K562 (cell line): ENCODE data around the gene FUCA1.

ENCODE experiments used
- BRF1 ChIP-seq: IDR thresholded peaks from 3 replicates; pipeline ENCODE4 v1.6.1; 2011; ENCODE audit warnings: borderline replicate concordance, mild to moderate bottlenecking; ENCODE audit not compliant: insufficient read length; ENCODE audit errors: extremely low read depth
- FOXM1 ChIP-seq, 2 experiments: fragments of 450-650 bp in 1 of 2; sonication (generic) in 1 of 2; formaldehyde crosslinking in 1 of 2; IDR thresholded peaks; 2 replicates each; pipeline versions ENCODE4 v1.6.1 to v1.9.0; 2017 to 2022; ENCODE audit warnings: low read depth in 2 of 2, mild to moderate bottlenecking in 2 of 2, missing genetic modification reagents in 1 of 2, moderate library complexity in 1 of 2
- GABPB2 ChIP-seq: fragments of 250-450 bp; sonication (Bioruptor Pico); conservative IDR thresholded peaks from 2 replicates; pipeline ENCODE4 v1.5.1; 2021; ENCODE audit warnings: mild to moderate bottlenecking
- HDAC6 ChIP-seq: IDR thresholded peaks from 2 replicates; pipeline ENCODE4 v1.6.1; 2012; ENCODE audit warnings: low read depth, mild to moderate bottlenecking, control low read depth, inconsistent platforms, low read length, moderate library complexity
- JUNB ChIP-seq: fragments of 450-650 bp; formaldehyde crosslinking; conservative IDR thresholded peaks from 2 replicates; pipeline ENCODE4 v1.4.0; 2020; ENCODE audit warnings: mild to moderate bottlenecking
- SP2 ChIP-seq: IDR thresholded peaks from 2 replicates; pipeline ENCODE4 v1.6.1; 2011; ENCODE audit warnings: mild to moderate bottlenecking, low read depth, low read length, moderate library complexity; ENCODE audit not compliant: poor library complexity, severe bottlenecking; ENCODE audit errors: extremely low read depth
- SPI1 ChIP-seq: IDR thresholded peaks from 2 replicates; pipeline ENCODE4 v1.6.1; 2011; ENCODE audit warnings: low read depth, low read length, control low read depth, borderline replicate concordance
- ZNF384 ChIP-seq: IDR thresholded peaks from 2 replicates; pipeline ENCODE4 v1.6.1; 2012; ENCODE audit warnings: low read depth, low read length, improper control_type of control experiment
- TF ChIP-seq, protein P1 (sequence below): fragments of 250-450 bp; sonication (Bioruptor Pico); IDR thresholded peaks from 2 replicates; pipeline ENCODE4 v1.4.0; 2020; ENCODE audit warnings: mild to moderate bottlenecking, moderate library complexity
- TF ChIP-seq, protein P2 (sequence below), 3 experiments: IDR thresholded peaks in 2 of 3; conservative IDR thresholded peaks in 1 of 3; 2 replicates each; pipeline ENCODE4 v1.5.1; 2011 to 2012; ENCODE audit warnings: low read length in 3 of 3, mild to moderate bottlenecking in 3 of 3, control low read depth in 2 of 3, improper control_type of control experiment in 1 of 3, inconsistent platforms in 1 of 3, low read depth in 1 of 3, mixed read lengths in 1 of 3, moderate library complexity in 1 of 3; ENCODE audit not compliant: insufficient read depth in 2 of 3
- TF ChIP-seq, protein P3 (sequence below): fragments of 450-650 bp; formaldehyde crosslinking; IDR thresholded peaks from 2 replicates; pipeline ENCODE4 v1.4.0; 2022; ENCODE audit warnings: mild to moderate bottlenecking, moderate library complexity

DNA sequence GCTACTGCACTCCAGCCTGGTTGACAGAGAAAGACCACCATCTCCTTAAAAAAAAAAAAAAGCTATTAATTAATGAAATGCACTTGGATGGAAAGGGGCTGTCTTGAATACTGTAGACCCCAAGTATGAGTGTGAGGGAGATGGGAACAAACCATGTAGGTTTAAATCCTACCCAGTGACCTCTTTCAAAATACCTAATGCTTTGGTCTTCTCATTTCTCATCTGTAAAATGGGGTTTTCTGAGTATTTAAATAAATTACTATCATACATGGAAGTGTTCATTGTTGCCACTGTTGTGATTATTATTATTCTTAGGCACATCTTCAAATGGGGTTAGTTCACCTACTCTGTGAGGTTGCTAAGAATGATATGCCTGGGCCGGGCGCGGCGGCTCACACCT lies 17.1 kb upstream of the FUCA1 start:
- no peak for TF ChIP-seq GABPB2 (CRISPR knock-in tag)
- TF ChIP-seq HDAC6 = no peak
- no peak for TF ChIP-seq SPI1
- TF ChIP-seq BRF1 = no peak
- TF ChIP-seq, protein P1, sequence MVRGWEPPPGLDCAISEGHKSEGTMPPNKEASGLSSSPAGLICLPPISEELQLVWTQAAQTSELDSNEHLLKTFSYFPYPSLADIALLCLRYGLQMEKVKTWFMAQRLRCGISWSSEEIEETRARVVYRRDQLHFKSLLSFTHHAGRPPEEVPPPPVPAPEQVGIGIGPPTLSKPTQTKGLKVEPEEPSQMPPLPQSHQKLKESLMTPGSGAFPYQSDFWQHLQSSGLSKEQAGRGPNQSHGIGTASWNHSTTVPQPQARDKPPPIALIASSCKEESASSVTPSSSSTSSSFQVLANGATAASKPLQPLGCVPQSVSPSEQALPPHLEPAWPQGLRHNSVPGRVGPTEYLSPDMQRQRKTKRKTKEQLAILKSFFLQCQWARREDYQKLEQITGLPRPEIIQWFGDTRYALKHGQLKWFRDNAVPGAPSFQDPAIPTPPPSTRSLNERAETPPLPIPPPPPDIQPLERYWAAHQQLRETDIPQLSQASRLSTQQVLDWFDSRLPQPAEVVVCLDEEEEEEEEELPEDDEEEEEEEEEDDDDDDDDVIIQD = no peak
- no peak for TF ChIP-seq SP2
- TF ChIP-seq, protein P2, sequence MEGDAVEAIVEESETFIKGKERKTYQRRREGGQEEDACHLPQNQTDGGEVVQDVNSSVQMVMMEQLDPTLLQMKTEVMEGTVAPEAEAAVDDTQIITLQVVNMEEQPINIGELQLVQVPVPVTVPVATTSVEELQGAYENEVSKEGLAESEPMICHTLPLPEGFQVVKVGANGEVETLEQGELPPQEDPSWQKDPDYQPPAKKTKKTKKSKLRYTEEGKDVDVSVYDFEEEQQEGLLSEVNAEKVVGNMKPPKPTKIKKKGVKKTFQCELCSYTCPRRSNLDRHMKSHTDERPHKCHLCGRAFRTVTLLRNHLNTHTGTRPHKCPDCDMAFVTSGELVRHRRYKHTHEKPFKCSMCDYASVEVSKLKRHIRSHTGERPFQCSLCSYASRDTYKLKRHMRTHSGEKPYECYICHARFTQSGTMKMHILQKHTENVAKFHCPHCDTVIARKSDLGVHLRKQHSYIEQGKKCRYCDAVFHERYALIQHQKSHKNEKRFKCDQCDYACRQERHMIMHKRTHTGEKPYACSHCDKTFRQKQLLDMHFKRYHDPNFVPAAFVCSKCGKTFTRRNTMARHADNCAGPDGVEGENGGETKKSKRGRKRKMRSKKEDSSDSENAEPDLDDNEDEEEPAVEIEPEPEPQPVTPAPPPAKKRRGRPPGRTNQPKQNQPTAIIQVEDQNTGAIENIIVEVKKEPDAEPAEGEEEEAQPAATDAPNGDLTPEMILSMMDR (IDR thresholded peaks at IDR 0.05 in 2 of 3, conservative IDR thresholded peaks at IDR 0.05 in 1 of 3; ENCODE audit: insufficient read depth in 2 of 3, low read depth in 1 of 3, low read length in 3 of 3) = no peak
- TF ChIP-seq JUNB (CRISPR knock-in tag) = no peak
- TF ChIP-seq FOXM1 (IDR thresholded peaks at IDR 0.05; ENCODE audit: low read depth) = no peak
- no peak for TF ChIP-seq FOXM1 (CRISPR knock-in tag; IDR thresholded peaks at IDR 0.05; ENCODE audit: low read depth)
- TF ChIP-seq, protein P3, sequence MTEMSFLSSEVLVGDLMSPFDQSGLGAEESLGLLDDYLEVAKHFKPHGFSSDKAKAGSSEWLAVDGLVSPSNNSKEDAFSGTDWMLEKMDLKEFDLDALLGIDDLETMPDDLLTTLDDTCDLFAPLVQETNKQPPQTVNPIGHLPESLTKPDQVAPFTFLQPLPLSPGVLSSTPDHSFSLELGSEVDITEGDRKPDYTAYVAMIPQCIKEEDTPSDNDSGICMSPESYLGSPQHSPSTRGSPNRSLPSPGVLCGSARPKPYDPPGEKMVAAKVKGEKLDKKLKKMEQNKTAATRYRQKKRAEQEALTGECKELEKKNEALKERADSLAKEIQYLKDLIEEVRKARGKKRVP (CRISPR knock-in tag) = no peak
- no peak for TF ChIP-seq ZNF384
